T-helper 9 cell (primary cell): Measurements from ENCODE around the gene SMOC1.
"Not testable (repeated sequence)": the region's sequence is repeated elsewhere in the genome, so short reads cannot be mapped to it uniquely, and the experiment has no call there.

Experiments used
- DNase-seq: peaks from one replicate; pipeline ENCODE4 v3.0.0-alpha.2; 2020

SMOC1 gene

DNA sequence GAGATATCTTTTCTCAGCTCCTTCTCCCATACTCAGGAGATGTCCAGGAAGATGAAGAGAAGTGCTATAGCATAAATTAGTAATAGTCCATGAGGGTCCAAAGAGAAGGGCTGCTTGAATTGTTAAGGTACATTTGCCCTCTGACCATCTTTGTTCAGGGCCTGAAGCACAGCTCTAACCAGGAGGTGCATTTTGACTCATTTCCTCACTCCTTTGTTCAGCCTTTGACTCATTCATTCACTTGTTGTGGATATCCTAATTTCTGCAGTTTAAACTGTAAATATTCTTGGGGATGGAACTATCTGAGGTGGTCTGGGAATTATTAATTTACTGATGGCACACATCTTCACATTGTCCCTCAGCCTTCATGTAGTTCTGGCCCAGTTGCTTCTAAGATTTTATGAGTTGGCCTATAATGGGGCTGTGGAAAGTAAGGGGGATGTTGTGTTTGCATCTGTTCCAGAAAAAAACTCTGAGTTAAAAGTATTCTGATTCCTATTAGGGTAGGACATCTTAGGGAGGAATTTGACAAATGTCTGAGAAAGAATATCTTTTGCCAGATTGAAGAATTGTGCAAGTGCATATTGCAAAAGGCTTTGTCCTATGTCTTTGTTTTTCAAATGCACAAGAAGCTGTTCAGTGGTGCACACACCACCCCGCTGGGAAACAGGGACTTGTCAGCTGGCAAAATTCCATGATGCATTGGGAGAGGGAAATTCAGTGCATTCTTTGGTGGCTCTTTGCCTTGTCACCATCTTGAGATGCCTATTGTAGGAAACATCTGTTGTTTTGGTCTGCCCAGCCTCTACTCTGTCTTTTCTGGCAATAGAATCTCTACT lies 22.1 kb downstream of the SMOC1 start:
- DNase-seq = no peak

DNA sequence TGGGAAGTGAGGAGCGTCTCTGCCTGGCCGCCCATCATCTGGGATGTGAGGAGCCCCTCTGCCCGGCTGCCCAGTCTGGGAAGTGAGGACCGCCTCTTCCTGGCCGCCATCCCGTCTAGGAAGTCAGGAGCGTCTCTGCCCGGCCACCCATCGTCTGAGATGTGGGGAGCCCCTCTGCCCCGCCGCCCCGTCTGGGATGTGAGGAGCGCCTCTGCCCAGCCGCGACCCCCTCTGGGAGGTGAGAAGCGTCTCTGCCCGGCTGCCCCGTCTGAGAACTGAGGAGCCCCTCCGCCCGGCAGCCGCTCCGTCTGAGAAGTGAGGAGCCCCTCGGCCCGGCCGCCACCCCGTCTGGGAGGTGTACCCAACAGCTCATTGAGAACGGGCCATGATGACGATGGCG lies 23.8 kb downstream of the SMOC1 start:
- DNase-seq = not testable (repeated sequence)

DNA sequence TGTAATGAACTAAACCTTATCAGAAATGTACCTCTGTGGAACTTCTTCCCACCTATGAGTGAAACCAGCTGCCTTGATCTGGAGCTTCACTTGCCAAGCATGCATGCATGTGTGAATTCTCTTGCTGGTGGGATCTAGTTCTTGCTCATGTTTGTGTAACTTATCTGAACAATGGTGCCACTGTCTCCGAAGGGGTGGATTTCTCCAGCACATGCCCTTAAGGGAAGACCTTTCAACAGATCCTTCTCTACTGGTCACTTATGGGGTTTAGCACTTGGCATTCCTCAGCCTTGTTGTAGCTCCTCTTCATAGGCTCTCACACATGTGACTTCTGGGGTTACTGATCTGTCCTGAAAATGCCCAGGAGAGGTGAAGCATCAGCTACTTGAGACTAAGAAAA lies 25.0 kb downstream of the SMOC1 start:
- DNase-seq = no peak

DNA sequence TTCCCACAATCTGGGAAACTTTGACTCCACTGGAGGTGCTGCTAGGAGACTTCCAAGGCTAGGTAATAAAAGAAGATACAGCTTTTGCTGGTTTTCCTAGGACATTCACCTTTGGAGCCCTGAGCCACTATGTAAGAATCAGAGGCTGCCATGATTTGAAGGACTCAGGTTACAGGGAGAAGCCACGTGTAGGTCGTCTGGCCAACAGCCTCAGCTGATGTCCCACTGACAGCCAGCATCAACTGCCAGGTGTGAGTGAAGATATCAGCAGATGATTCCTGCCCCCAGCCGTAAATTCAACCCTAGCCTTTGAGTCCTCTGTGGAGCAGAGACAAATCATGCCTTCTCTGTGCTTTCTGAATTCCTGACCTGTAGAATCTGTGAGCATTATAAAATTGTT lies 27.0 kb downstream of the SMOC1 start:
- DNase-seq = no peak

DNA sequence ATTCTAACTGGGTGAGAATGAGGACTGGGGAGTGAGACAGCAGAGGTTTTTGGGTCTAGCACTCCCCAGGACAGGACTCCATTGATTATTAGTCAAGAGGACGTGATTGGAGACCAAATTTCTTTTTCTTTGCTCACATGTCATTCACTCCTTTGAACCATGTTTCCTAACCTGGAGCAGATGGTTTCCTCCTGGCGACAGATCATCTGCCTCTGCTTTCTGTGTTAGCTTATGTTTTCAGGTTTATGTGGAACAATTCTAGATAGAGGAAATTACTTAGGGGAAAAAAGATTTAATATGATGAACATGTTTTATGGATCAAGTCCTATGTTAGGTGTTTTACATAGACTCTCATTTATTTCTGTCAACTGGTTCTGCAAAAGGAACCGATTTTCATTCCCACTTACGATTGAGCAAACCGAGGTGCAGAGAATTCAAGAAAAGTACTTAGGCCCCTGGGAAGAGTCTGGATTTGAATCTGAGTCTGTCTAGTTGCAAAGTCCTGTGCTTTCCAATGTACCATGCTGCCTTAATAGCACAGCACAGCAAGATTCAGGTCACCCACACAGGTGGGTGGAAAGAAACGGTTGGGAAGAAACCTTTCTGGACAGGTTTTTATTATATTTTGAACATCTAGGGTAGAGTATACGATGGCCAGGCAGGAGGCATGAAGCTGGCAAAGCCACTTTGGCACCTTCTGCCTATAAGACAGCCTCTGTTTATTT lies 30.8 kb downstream of the SMOC1 start:
- no peak for DNase-seq

DNA sequence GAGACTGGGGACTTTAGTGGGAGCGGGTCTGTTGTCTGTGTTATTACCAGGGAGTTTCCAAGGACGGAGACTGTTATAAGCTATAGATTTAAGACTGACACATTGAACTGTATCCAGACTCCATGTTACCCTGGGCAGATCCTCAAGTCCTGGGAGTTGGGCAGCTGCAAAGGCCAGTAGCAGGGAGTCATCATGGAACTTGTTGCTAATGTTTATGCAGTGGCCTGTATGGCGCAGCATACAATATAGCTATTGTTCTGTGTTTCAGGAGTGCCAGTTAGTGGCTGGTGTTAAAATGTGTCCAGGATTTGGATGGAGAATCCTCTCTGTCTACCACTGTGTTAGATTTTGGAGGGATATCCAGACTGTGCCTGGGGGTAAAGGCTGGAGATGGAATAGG lies 31.7 kb downstream of the SMOC1 start:
- DNase-seq = no peak

DNA sequence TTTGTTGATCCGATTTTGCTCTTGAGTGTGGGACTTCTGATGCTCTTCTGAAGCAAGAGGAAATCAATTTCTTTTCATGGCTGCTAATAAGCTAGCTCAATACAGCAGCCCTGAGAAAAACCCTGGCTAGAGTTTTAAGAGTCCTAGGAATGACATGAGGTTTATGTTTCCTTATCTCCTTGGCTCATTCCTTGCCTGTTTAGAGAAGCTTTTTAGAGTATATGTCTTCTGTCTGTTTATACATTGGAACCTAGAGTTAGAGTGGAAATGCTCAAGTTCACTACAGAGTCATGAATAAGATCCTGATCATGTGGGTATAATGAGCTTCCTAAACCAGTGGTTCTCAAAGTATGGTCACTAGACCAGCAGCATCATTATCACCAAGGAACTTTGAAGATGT lies 34.5 kb downstream of the SMOC1 start:
- no peak for DNase-seq

DNA sequence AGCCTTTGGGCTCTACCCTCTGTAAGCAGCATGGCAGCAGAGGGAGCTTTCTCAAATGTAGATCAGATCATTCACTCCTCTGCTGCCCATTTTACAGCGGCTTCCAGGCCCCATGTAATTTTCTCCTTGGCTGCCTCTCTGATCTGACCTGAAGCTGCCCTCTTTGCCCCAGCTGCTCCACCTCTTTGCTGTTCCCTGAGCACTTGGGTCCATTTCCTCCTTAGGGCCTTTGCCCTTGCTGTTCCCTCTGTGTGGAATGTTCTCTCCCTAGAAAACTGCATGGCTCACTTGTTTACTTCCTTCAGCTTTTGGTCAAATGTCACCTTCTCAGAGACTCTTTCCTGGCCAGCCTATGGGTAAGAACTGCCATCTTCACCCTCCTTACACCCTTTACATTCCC lies 37.2 kb downstream of the SMOC1 start:
- DNase-seq = no peak

DNA sequence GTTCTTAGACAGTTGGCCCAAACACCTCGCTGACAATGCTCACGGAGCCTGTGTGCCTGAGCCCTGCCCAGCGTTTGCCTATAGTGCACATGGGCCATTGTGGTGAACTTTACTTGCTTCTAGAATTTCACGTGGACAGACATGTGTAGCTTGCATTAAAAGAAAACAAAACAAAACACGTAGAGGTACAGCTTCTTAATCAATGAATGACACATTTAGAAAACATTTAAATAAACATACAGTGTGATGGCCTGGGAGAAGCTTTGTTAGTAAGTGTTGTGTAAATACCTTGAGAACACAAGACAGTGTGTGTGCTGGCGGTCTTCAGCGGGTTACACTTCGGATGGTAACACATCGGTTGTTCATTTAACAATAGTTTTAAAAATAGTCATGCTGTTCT lies 38.1 kb downstream of the SMOC1 start:
- DNase-seq = no peak

DNA sequence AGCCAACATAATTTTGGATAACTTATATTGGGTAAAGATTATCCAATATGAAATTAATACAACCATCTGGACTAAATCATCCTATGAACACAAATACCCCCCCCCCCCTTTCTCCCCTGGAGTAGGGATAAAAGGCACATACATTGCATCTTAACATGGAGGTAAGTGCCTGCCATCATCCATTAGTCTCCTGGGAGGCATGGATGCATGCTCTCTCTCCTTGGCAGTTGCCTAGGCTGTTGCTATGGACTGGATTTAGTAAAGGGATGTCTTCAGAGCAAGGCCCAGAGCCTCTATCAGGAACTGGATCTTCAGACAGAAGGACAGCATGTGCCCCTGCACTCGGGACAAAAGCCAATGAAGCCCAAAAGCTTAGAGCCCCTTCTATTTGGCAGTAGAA lies 40.6 kb downstream of the SMOC1 start:
- DNase-seq = no peak

DNA sequence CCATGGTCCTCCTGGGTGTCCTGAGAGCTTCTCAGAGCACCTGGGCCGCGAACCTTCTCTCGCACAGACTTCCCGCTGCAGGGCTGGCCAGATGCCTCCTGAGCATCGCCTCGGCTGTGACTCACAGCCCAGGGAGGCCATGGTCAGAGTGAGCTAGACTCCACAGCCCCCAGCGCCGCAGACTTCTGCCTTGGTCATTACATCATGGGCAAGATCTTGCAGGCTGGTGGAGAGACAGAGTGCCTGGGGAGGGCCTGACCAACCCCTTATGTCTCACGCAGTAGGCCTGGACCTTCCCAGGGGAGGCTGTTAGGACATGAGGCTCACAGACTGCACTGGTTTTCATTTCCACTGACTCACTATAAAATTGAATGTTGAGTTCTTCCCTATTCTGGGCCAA lies 41.8 kb downstream of the SMOC1 start:
- no peak for DNase-seq

DNA sequence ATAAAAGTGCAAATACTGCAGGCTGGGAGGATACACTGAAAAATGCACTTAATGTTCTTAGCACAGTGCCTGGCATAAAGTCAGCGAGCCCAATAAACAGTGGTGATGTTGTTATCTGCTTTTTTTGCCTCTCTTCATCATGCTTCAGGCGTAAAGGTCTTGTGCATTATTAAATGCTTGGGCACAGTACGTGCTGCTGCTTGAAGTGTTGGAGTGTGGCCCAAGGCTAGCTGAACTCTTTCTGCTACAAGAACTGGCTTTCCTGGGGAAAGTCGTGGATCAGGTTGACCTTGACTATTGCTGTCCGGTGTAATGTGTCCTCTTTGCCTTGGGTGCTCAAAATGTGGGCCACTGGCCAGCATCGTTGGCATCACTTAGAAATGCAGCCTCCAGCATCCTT lies 43.0 kb downstream of the SMOC1 start:
- no peak for DNase-seq

DNA sequence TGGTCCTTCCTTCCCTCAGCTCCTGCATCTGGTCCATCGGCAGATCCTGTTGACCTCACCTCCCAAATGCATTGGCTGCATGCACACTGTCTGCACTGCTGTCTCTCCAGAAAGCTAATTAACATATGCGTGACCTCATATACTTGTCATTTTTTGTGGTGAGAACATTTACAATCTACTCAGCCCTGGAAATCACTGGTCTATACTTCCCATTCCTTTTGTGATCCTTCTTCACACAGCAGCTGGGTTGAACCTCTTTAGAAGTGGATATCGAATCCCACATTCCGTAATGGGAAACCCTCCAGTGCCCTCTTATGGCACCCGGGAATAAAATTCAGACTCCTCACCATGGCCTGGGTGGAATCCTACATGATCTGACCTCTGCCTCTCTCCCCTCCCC lies 45.0 kb downstream of the SMOC1 start:
- no peak for DNase-seq

DNA sequence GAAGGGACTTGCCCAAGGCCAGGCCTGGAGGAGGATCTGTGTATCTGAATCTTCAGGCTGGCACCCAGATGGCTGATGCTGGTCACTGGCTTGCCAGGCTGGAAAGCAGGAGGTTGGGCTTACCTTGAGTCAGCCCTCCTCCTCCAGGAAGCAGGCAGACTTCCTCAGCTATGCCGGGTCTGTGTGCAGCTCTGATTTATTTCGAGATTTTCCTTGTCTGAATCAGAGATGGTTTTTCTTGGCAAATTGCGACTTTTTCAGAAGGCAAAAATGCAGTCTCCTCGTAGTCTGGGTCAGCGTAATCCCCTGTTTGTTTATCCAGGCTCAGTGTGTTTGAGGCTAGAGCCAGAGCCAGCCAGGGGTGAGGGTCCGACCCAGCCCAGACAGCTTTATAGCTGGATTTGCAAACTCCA lies 48.9 kb downstream of the SMOC1 start:
- DNase-seq = no peak

DNA sequence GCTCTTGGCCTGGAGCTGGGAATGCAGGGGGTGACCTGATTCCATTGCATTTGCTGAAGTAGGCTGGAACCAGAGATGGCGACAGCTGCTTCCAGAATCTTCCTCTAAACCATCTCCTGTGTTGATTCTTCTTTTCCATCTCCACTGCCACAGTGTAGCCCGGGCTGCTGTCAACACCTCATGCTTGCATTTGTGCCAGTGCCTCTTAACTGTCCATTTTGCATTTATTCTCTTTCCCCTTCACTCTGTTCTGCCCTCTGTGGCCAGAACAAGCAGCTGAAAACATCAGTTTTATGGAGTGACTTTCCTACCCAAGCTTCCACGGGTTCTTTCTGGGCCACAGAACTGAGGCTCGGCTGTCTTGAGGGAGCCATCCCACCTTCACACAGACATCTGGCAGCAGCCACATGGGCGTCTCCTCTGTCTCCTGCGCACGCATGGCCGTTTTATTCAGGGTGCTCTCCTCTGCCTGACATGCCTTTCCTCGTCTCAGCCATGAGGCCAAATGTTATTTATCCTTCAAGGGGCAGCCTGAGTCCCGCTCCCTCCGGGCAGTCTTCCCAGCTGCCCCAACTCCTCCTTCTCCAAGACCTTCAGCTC lies 51.7 kb downstream of the SMOC1 start:
- no peak for DNase-seq

DNA sequence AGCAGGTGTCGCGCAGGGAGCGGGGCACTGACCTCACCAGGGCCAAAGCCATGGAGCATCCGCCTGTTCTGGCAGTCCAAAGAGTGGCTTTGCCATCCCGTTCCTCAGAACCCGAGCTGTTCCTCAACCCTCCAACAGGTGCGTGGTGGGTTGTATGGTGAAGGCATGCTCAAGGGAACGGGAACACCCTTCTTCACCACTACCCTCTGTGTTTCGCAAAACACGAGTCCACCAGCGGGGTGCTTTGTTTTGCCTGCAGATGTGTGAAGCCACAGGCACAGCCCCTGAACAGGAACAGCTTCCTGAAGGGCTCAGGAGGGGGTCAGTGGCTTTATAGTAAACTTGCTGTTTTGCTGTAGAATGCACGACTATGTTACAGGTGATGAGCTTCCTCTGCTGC lies 52.7 kb downstream of the SMOC1 start:
- DNase-seq = no peak

DNA sequence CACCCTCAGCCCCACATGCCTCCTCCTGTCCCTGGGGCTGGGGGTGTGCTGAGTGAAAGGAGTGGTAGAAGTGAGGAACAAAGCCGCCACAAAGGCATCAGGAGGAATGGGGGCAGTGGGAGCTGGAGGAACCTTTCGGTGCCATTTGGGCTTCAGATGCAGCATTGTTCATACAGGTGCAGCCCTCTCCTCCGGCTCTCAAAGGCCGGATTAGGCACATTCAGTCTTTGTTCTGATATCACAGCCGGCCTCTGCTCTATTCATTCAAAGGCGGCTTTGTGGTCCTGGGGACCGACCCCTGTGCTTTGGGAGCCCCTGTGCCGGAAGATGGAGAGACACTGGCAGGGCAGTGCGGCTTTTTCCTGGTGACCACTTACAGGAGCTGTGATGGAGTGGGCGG lies 53.2 kb downstream of the SMOC1 start:
- no peak for DNase-seq

DNA sequence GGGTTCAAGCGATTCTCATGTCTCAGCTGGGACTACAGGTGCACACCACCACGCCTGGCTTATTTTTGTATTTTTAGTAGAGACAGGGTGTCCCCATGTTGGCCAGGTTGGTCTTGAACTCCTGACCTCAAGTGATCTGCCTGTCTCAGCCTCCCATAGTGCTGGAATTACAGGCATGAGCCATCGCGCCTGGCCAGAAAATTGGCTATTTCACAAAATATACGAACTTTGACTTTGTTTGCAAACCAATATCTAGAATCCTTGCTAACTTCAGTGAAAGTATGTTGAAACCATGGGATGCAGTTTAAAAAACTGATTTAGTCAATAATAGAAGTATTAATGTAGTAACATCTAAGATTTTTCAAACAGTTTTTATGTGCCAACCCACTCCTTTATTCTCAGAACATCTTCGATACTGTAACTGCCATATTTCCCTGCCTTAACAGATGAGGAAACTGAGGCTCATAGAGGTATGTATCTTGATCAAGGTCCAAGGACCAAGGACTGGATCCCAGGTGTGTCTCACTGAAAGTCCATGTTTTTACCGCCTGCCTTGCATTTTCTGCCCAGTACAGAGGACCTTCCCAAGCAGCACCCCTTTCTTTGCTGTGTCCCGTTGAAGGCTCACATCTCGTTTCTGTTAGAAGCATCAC lies 54.5 kb downstream of the SMOC1 start:
- no peak for DNase-seq

DNA sequence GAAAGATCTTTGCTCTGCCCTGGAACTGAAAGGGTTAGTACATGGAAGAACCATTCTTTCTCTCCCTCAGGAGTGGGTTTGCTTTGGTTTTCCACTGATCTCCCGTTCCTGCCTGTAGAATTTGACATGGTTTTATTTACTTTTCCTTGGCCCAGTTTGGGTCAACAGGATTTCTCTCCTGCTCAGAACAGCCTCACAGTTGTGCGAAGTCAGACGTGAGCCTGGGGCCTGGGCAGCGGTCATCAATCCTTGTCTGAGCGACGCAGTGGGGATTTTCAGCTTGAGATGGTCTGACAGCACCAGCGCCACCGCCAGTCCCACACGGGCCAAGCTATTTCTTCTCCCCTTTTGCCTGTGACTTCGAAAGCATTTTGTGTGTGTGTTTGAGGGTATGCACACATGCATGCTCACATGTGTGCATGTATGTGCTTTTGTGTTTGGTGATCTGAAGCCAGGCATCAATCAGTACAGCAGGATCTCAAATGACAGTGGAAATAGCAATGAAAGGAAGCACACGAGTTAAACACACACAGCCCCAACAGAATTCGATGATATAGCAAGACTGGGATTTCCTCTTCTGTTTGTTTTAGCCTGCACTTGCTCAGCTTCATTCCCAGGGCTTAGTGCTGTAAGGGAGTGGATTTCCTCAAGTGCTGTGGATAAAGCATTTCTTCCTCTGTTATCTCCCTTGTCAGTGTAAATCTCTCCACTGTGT lies 58.3 kb downstream of the SMOC1 start:
- no peak for DNase-seq

DNA sequence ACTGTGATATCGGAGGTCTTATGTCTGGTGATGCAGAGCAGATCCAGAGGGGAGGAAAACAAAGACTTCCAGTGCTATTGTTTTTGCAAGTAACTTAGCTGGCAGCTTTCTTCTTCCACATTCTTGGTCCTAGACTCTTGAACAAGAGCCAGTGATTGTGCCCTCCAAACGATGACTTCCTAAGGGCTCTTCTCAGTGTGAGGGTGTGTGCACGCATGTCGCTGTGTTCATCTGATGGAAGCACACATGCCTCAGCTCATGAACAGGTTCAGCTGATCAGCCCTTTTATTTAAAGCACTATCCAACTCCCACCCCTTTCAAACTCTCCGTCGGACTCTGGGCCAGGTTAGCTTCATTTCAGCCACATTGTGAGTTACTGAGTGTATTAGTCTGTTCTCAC lies 59.5 kb downstream of the SMOC1 start:
- DNase-seq = no peak

DNA sequence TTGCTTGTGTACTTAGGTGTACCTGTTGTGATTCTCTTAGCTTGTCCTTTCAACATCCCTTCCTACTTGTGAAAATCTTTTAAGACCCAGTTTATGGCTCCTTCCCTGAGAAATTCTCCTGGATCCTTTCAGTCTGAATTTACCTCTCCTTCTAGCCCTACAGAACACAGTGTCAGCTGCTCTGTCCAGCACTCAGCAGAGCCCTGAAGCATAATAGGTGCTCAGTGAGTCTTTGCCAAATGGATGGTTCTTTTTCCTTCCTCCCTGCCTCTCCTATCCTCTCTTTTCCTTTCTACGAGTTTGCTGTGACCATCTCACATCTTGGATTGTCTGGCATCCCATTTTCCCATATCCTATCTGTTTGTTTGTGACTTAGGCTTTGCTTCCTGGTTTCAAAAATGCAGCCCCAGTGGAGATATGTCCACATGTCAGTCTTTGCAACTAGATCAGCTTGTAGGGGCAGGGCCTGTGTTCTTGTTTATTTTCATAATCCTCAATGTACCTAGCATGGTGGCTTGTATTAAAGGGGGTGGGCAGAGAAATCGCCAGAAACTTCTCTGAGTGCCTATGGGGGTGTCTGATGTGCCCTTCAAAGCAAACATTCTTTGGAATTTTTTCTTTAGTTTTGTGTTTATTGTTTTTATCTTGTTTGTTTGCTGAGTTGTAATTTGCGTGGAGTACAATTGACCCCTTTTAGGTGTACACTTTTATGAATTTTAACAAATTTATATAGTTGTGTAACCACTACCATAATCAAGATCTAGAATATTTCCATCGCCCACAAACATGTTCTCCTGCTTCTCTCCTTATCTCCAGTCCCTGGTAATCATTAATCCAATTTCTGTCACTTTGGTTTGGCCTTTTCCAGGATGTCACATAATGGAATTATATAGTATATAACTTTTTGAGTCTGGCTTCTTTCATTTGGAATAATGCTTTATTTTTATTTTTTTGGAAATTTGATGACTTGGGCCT lies 62.8 kb downstream of the SMOC1 start:
- no peak for DNase-seq
